ENCODE data around the gene LAMTOR4.
A peak's percentile ranks its signal among the peaks of the same experiment; 100 is the strongest.

LAMTOR4 gene

GRCh38 chr7:100163871-100164270, 15.2 kb downstream of the LAMTOR4 start:
- no peak for DNase-seq (ENCODE audit: low spot score)
- in situ Hi-C loops (cut with MboI; ENCODE audit: low pct_unique_long_range_greater_than_20kb, low sequenced_read_pairs, unreplicated experiment), result no loop called here
- no peak for TF ChIP-seq CTCF (IDR thresholded peaks at IDR 0.05; ENCODE audit: extremely low read depth, insufficient read depth, missing control alignments)

GRCh38 chr7:100166317-100166940, 17.7 kb downstream of the LAMTOR4 start:
- no peak for TF ChIP-seq CTCF (IDR thresholded peaks at IDR 0.05; ENCODE audit: extremely low read depth, insufficient read depth, missing control alignments)
- DNase-seq (ENCODE audit: low spot score), result peak; percentile 12
- in situ Hi-C loops (cut with MboI; ENCODE audit: low pct_unique_long_range_greater_than_20kb, low sequenced_read_pairs, unreplicated experiment), result no loop called here

- TF ChIP-seq CTCF (IDR thresholded peaks at IDR 0.05; ENCODE audit: extremely low read depth, insufficient read depth, missing control alignments), result no peak
- peak; percentile 34 for DNase-seq (ENCODE audit: low spot score)
- in situ Hi-C loops (cut with MboI; ENCODE audit: low pct_unique_long_range_greater_than_20kb, low sequenced_read_pairs, unreplicated experiment), result no loop called here
Observed at GRCh38 chr7:100166970-100167911, 18.5 kb downstream of the LAMTOR4 start.

DNA sequence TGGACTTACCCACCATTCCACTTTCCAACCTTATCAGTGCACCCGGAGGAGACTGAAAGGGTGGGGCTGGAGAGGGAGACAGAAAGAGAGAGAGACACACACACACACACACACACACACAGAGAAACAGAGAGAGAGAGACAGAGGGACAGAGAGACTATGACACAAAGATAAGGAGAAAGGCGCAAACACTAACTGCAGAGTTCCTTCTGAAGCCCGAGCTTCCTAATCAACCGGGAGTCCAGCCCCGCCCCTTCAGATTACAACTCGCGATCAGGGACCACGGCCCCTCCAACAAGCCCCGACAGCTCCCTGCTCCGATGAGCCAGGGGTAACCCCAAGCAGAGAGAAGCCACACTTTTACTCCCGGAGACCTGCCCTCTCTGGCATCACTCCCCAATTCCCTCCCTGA, 19.2 kb downstream of the LAMTOR4 start:
- in situ Hi-C loops (cut with MboI; ENCODE audit: low pct_unique_long_range_greater_than_20kb, low sequenced_read_pairs, unreplicated experiment), result no loop called here
- TF ChIP-seq CTCF (IDR thresholded peaks at IDR 0.05; ENCODE audit: extremely low read depth, insufficient read depth, missing control alignments), result no peak
- DNase-seq (ENCODE audit: low spot score), result peak; percentile 27

GRCh38 chr7:100169147-100169850, 20.6 kb downstream of the LAMTOR4 start:
- in situ Hi-C loops (cut with MboI; ENCODE audit: low pct_unique_long_range_greater_than_20kb, low sequenced_read_pairs, unreplicated experiment), result no loop called here
- no peak for TF ChIP-seq CTCF (IDR thresholded peaks at IDR 0.05; ENCODE audit: extremely low read depth, insufficient read depth, missing control alignments)
- DNase-seq (ENCODE audit: low spot score), result peak; percentile 40

- in situ Hi-C loops (cut with MboI; ENCODE audit: low pct_unique_long_range_greater_than_20kb, low sequenced_read_pairs, unreplicated experiment), result no loop called here
- TF ChIP-seq CTCF (IDR thresholded peaks at IDR 0.05; ENCODE audit: extremely low read depth, insufficient read depth, missing control alignments), result no peak
- DNase-seq (ENCODE audit: low spot score), result peak; percentile 15
Observed at GRCh38 chr7:100170101-100170897, 21.6 kb downstream of the LAMTOR4 start.
